Measurements from ENCODE around the gene SLC37A2. TPM values are rescaled to one million over a fixed set of nuclear protein-coding genes. Genes with fewer than 3 reads are reported as not detected.

Gene SLC37A2
- polyA plus RNA-seq, 1 experiment, result 0.75 TPM

DNA sequence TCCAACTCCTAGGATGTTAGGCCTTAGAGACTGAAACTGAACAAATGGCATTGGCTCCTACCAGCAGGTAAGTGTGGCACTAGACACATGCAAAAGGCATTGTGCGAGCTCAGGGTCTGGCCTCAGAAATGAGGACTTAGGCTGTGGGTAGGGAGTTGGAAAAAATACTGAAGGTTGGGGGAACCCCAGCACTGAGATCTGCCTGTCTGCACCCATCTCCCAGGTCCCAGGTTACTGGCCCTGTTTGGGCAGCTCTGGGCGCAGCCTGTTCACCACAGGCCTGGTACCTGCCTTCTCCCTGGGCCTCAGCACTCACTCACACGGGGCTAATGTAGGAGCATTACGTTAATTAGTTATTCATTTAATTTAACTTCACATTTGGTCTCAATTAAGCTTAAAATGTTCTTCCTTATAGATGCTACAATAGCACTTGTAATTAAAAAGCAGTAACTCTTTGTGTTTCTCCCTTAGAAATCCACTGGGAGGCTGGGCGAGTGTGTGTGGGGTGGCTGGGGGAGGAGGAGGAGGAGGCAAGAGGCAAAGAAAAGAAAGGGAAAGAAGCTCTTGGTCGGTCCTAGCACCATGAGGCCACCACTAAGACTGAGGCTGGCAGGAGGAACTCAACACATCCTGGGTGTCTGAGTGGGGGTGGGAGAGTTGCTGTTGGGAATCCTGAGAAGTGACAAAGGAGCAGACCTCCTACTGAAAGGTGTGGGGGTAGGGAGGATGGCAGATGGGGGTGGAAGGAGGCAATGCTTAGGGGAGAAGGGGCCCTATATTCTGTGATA is 29.0 kb downstream of the SLC37A2 start:
- ChIA-PET CTCF (interaction anchor here (0.6 to 3.3 kb wide), 22 partner anchors 10 to 710 kb away, joined by 3 to 30 read pairs (median 4); partner anchors contain the start of genes SLC37A2 and TMEM218), POLR2A (interaction anchor here (0.6 kb wide), 1 partner anchor 9 kb away, joined by 3 read pairs; no protein-coding TSS in a partner anchor)
- no peak for DNase-seq (ENCODE audit: low read depth)
- Histone ChIP-seq H3K36me3 (ENCODE audit: control insufficient read depth, insufficient read depth, low read length) (no peaks in the 10 kb centered on the region), H3K4me3 (ENCODE audit: low read depth, low read length) (no peak overlapping the region), H3K27me3 (ENCODE audit: control insufficient read depth, insufficient read depth, low read length) (no peaks in the 10 kb centered on the region)
- TF ChIP-seq, protein P1, sequence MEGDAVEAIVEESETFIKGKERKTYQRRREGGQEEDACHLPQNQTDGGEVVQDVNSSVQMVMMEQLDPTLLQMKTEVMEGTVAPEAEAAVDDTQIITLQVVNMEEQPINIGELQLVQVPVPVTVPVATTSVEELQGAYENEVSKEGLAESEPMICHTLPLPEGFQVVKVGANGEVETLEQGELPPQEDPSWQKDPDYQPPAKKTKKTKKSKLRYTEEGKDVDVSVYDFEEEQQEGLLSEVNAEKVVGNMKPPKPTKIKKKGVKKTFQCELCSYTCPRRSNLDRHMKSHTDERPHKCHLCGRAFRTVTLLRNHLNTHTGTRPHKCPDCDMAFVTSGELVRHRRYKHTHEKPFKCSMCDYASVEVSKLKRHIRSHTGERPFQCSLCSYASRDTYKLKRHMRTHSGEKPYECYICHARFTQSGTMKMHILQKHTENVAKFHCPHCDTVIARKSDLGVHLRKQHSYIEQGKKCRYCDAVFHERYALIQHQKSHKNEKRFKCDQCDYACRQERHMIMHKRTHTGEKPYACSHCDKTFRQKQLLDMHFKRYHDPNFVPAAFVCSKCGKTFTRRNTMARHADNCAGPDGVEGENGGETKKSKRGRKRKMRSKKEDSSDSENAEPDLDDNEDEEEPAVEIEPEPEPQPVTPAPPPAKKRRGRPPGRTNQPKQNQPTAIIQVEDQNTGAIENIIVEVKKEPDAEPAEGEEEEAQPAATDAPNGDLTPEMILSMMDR (IDR thresholded peaks at IDR 0.05; ENCODE audit: insufficient read depth, low read depth, low read length), result no peak

DNA sequence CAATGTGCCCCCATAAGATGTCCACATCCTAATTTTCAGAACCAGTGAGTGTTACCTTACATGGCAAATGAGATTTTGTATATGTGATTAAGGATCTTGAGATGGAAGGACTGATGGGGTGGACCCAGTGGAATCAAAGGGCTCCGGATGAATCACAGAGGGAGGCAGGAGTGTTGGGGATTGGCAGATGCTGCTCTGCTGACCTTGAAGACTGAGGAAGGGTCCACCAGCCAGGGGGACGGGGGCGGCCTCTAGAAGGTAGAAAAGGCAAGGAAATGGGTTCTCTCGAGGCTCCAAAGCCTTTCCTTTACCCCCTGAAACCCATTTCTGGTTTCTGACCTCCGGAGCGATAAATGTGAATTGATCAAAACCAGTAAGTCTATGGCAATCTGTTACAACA is 29.6 kb downstream of the SLC37A2 start:
- DNase-seq (ENCODE audit: low read depth), result no peak
- ChIA-PET POLR2A (interaction anchor here (0.6 kb wide), 1 partner anchor 10 kb away, joined by 3 read pairs; no protein-coding TSS in a partner anchor), CTCF (interaction anchor here (3.2 to 3.3 kb wide), 2 partner anchors 49 to 252 kb away, joined by 16 to 30 read pairs; no protein-coding TSS in a partner anchor)
- Histone ChIP-seq H3K36me3 (ENCODE audit: control insufficient read depth, insufficient read depth, low read length) (no peaks in the 10 kb centered on the region), H3K27me3 (ENCODE audit: control insufficient read depth, insufficient read depth, low read length) (no peaks in the 10 kb centered on the region), H3K4me3 (ENCODE audit: low read depth, low read length) (no peak overlapping the region)
- TF ChIP-seq, protein P1 (IDR thresholded peaks at IDR 0.05; ENCODE audit: insufficient read depth, low read depth, low read length), result no peak

DNA sequence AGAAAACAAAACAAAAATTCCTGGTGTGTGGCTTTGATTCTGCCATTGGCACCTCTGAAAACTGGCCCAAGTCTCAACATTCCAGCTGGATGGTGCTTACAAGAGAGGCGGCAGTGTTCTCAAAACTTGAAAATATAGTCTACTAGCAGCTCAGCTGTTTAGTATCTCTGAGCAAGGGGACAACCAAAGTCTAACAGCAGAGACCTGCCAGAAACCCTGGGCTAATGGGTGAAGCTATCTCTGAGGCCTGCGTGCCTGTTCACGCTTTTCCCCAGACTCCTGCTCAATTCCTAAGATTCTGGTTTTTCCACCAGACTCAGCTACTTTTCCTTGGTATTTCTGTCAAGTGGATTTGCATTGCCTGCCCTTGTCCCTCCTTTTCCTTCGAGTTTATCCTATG is 30.4 kb downstream of the SLC37A2 start:
- no peaks in the 10 kb centered on the region for H3K36me3 ChIP-seq (ENCODE audit: control insufficient read depth, insufficient read depth, low read length)

DNA sequence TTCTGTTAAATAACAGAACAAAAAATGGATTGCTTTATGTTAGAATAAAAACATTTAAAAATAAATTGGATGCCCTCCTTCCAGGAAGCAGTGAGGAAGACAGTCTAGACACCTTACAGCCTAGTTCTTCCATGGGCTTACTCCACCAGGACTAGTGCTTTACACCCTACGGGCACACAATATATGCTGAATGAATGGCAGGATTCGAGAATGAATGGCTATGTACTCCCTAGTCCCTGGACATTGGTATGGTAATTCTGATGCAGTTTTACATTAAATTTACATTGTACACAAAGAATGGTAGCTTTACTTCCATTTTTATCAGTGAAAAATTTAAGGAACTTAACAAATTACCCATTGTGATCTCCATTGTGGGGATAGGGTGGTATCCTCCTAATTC is 31.6 kb downstream of the SLC37A2 start:
- TF ChIP-seq, protein P1 (IDR thresholded peaks at IDR 0.05; ENCODE audit: insufficient read depth, low read depth, low read length), result no peak
- ChIA-PET CTCF (interaction anchor here (1.5 to 1.7 kb wide), 3 partner anchors 46 to 310 kb away, joined by 5 to 8 read pairs (median 5); no protein-coding TSS in a partner anchor), POLR2A (no interaction called here)
- no peak overlapping the region for H3K4me3 ChIP-seq (ENCODE audit: low read depth, low read length)
- no peak for DNase-seq (ENCODE audit: low read depth)
- H3K27me3 ChIP-seq (ENCODE audit: control insufficient read depth, insufficient read depth, low read length), result no peaks in the 10 kb centered on the region
- peaks cover 1% of the 10 kb centered on the region for H3K36me3 ChIP-seq (ENCODE audit: control insufficient read depth, insufficient read depth, low read length)

More for the DNA sequence above, 30.4 kb downstream of the SLC37A2 start:
- ChIA-PET CTCF (interaction anchor here (0.8 to 1.5 kb wide), 2 partner anchors 49 to 312 kb away, joined by 4 to 5 read pairs; no protein-coding TSS in a partner anchor), POLR2A (no interaction called here)
- Histone ChIP-seq H3K27me3 (ENCODE audit: control insufficient read depth, insufficient read depth, low read length) (no peaks in the 10 kb centered on the region), H3K4me3 (ENCODE audit: low read depth, low read length) (no peak overlapping the region)
- DNase-seq (ENCODE audit: low read depth), result no peak
- TF ChIP-seq, protein P1 (IDR thresholded peaks at IDR 0.05; ENCODE audit: insufficient read depth, low read depth, low read length), result no peak

DNA sequence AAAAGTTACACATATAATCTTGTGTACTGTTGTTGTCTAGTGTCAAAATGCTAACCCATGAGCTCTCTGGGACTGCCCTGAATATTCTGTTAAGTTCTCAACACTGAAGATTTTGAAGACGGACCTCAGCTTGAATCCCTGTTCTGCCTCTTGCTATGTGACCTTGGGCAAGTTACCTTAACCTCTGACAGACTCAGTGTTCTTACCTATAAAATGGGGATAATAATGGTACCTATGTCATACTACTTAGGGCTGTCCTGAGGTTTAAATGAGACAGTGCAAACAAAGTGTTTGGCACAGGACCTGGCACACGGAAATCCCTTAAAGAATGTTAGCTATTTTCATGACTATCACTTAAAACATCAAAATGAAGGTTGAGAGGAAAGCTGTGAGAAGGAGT is 37.0 kb downstream of the SLC37A2 start:
- DNase-seq (ENCODE audit: low read depth), result no peak
- TF ChIP-seq, protein P1 (IDR thresholded peaks at IDR 0.05; ENCODE audit: insufficient read depth, low read depth, low read length), result no peak
- H3K27me3 ChIP-seq (ENCODE audit: control insufficient read depth, insufficient read depth, low read length), result no peaks in the 10 kb centered on the region
- CTCF ChIA-PET, result interaction anchor here (0.7 to 2.6 kb wide), 2 partner anchors 41 to 273 kb away, joined by 3 to 9 read pairs; no protein-coding TSS in a partner anchor
- no peak overlapping the region for H3K4me3 ChIP-seq (ENCODE audit: low read depth, low read length)
- POLR2A ChIA-PET, result no interaction called here
- H3K36me3 ChIP-seq (ENCODE audit: control insufficient read depth, insufficient read depth, low read length), result peaks cover 6% of the 10 kb centered on the region

Measured in BJ (cell line).